ENCODE measurements around the gene PRDM11.

PRDM11 gene

DNA sequence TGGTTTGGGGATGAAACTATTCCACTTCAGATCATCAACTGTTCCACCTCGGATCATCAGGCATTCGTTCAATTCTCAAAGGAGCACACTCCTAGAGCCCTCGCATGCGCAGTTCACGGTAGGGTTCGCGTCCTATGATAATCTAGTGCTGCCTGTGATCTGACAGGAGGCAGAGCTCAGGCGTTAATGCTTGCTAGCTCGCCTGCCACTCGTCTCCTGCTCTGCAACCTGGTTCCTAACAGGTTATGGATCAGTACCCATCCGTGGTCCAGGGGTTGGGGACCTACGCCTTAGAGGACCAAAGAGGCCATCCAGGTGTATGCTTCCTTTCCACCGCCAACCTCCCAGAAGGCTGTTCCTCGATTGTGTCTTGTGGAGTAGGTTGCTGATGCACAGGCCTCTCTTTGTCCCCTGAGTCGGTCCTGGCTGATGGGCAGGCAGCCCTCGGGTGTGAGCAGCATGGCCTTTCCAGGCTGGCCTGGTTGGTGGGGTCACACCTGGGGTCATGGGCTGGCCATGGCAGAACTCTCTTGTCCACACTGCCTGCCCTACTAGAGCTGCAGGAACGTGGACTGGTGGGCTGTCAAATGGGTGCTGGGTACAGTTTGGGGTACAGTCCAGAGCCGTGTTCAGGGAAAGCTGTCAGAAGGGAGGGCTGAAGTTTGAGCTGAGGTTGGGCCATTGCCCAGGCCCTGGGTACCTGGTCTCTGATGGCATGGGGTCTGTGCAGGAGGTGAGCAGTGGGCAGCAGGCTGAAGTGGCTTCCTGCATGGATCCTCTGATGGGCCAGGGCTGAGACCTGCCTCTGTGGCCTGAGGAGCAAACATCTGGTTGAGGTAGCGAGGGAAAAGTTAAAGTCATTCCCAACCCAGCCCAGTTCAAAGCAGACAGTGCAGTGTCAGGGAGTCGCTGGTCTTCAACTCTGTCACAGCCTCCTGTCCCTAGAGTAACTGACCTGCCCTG lies 11.1 kb downstream of the PRDM11 start:
- no peak for DNase-seq (ENCODE audit: low spot score)

DNA sequence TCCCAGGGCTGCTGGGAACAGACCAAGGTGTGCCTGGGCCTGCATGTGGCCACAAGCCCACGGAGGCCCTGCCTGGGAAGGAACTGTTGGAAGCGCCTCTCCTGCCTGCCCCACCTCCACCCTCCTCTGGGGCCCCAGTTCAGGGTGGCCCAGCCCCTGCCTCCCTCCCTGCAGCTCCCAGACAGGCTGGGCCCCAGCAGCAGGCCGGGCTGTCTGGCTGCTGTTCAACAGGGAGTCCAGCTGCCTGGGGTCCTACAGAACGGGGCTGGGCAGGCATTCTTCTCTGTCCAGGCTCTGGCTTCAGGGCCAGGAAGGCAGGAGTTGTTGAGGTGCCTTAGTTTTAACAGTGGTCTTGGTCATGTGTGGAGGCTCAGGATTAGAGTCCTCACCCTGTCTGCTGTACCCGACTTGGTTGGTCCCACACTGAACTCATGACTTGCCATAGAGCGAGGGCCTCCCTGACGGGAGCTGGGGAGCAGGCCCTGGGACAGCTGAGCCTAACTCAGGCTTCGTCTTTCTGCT lies 11.8 kb downstream of the PRDM11 start:
- DNase-seq (ENCODE audit: low spot score) = no peak

DNA sequence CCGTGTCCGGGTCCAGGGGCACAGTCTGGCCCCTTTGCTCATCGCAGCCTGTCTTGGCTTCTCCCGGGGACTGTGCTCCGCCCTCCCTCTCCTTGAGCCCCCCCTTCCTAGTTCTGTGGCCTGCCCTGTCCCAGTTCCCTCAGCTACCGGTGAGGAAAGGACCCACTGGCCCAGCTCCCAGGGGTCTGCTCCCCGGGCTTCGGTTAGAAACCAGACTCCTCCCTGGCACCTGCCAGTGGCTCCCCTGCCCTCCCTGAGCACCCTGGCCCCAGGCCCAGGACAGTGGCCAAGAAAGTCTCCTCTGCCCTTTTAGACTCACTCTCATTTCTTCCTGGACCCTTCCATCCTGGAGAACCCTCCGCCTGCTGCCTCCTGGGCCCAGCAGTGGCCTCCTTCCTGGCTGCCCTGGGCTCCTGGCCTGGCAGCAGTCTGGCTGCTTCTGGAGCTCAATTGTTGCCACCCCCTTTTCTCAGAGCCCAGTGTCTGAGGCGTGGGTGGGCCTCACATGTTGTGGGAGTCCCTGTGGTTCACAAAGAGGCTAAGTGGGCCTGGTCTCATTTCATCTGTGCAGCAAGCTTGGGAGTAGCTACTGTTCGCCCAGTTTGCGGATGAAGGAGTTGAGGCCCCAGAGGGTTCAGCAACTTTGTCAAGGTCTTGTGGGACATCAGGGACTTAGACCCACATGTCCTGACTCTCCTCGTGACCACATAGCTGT lies 12.6 kb downstream of the PRDM11 start:
- no peak for DNase-seq (ENCODE audit: low spot score)

DNA sequence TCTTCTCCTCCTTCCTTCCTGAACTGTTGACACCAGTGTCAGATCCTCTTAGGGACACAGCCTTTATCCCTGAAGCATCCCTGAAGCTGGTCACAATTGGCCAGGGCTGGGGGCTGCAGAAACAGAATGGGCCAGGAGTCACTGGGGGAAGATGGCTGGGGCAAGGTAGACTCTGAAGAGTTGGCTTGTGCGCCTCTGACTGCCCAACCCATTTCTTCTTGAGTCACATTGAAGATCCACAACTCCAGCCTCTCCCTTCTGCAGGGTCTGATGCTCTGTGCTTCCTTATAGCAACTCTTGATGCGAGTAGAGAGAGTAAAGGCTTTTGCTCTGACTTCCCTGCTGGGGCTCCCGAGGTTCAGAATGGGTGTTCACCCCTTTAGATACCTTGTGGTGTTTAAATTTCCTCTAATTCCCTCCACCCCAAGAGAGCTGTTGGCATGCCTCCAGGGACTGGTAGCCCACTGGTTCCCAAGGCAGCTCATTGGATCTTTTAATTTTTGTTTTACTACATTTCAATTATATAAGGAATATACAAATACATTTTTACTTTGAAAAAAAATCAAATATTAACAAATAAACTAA lies 13.4 kb downstream of the PRDM11 start:
- DNase-seq (ENCODE audit: low spot score) = no peak

DNA sequence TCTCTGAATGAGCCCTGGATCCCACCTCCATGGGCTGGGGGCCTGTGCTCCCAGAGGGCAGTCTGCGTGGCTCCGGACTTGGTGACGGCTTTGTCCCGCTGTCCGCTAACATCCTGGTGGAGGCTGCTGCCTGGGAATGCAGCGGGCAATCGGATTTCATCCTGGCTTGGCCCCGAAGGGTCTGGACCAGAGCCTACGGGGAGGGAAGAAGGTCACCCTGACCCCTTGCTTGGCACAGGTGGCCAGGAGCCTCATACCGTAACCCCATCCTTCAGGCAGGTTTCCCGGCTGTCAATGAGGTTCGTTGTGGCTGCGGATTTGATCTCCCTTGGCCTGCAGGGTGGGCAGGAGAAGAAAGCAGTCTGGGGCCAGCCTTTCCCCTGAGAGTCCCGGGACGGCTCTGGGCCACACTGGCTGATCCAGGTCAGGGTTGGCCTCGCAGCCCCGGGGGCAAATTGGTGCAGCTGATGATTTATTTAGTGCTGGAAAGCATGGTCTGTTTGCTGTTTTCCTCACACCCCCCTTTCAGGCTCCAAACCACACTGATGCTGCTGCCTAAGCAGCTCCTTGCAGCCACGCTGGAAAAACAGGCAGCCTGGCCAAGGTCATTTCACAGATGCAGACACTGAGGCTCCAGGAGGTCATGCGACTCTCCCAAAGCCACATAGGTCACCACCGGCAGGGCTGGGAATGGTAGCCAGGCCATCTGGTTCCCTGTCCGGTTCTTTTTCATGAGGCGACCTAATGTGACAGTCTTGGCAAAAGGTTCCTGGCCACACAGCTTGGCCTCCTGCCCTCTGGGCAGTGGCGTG lies 15.0 kb downstream of the PRDM11 start:
- no peak for DNase-seq (ENCODE audit: low spot score)

DNA sequence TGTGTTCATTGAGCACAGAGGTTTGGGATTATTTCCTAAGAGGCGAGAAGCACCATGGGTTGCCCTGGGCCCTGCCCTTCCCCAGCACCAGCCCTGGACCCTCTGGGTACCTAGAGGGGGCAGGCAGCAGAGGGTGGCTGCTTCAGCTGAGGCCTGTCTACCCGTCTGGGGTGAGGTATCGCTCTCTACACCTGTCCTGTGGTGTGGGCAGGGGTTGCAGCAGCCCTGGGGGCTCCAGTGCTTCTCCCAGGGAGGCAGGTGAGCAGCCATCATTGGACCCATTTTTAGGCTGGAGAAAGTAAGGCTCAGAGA lies 15.6 kb downstream of the PRDM11 start:
- no peak for DNase-seq (ENCODE audit: low spot score)

DNA sequence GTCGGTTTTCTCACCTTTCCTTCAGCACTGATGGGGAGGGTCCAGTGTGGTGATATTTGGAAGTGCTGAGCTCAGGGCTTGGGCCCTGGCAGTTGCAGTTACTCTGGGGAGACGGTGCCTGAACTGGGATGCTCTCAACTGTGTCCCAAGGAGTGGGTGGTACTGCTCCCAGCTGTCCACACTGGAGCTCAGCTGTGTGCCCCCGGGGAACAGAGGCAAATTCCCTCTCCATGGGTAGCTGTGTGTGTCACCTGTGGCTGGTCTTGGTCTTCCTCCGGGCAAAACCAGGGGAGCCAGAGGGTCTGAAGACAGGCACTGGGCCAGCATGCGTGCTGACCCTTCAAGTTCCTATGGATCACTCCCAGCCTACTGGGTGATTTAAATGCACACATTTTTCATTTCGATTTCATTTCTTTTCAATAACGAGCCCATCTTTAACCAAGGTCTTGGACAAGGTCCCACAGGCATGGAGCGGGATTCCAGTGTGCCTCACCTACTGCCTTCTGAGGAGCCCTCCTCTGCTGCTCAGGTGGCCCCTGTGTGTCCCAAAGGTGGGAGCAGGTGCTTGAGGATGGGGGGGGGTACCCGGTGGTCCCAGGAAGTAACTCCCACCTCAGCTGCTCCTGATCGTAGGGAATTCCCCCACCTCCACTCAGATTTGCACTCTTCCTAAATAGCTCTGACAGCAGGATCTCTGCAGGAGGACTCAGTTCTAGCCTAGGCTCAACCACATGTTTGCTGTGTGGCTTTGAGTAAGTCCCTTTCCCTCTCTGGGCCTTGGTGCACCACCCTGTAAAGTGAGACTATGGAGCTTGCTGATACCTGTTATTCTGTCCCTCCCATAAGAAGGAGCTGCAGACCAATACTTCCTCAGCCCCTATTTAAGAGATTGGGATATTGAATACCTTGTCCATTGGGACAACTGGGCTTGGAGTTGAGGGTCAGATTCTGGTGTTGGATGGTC lies 16.8 kb downstream of the PRDM11 start:
- no peak for DNase-seq (ENCODE audit: low spot score)

DNA sequence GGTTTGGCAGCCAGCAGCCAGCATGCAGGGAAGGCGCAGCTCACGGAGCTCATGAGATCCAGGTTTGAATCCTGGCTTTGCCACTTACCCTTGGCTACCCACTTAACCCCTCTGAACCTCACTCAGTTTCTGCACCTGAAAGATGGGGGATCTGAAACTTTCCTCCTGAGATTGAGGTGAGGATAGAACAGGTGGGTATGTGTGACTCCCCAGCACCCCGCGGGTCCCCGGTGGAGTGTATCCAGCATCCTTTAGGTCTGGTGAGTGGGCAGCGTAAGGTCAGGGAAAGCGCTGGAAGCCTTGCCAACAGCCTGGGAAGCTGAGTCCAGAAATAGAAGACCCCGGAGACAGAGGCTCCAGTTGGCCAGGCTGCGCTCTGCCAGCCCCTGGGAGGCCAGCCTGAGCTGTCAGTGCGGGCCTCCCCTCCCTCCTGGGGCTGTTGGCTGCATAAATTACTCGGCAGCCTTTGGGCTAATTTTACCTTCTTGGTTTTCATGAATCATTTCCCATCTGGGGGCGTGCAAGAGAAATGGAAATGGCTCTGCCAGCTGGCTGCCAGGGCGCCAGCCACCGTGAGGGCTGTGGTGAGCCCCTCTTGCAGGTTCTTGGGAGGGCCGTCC lies 17.6 kb downstream of the PRDM11 start:
- no peak for DNase-seq (ENCODE audit: low spot score)

DNA sequence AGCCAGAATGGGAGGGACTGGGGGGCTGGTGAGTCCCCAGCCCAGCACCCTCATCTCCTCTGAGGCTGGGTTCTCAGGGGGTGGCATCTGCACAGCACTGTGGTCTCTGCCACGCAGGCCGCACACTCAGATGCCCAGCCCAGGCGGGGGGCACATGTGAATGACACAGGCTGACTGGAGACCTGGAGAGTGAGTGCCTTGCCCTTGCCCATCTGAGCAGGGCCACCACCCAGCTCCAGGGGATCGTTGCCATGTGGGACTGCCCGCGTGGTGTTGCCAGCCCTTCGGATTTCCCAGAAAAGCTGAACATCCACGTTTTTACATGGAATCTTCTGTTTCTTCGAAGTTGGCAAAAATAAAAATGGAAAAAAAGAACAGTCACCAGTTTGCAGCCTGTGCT lies 18.9 kb downstream of the PRDM11 start:
- no peak for DNase-seq (ENCODE audit: low spot score)

DNA sequence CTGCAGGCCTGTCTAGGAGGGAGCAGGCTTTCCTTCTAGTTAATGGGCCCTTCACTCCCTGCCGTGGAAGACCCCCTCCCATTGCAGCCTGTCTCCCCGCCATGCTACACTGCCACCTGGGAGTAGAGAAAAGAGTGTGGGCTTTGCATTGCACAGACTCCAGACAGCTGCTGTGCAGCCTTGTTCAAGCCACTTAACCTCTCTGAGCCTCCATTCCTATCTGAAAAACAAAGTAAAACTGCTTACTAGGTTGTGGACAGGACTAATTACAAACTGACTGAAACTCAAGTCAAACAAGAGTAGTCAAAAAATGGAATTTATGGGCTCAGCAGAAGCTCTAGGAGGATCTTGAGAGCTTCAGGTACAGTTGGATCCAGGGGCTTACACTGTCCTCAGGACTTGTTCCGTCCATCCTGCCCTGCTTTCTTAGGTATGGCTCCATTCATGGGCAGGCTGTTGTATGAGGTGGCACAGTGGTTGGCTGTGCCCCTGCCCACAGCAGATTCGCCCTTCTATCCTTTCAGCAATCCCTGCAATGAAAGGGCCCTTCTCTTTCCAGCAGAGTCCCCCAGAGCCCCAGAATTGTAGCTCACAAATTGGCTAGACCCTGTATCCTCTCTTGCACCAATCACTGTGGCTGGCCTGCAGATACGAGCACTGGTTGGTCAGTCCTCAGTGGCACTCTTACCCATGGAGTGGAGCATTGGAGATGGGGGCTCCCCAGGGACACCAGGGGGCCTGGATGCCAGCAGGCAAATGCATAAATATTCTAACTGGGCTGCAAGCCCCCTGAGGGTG lies 19.6 kb downstream of the PRDM11 start:
- DNase-seq (ENCODE audit: low spot score) = no peak

DNA sequence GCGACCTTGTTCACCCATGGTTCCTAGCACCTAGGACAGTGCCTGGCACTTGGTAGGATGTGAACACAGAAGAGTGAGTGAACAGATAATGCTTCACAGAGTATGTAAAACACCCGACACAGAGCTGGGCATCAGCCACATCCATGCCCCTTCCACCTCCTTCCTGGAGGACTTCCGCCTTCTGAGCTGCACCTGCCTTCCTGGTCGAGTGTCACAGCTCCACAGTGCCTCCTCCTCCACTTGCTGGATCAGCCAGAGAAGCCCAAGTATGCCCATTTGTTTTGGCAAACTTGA lies 20.1 kb downstream of the PRDM11 start:
- no peak for DNase-seq (ENCODE audit: low spot score)

DNA sequence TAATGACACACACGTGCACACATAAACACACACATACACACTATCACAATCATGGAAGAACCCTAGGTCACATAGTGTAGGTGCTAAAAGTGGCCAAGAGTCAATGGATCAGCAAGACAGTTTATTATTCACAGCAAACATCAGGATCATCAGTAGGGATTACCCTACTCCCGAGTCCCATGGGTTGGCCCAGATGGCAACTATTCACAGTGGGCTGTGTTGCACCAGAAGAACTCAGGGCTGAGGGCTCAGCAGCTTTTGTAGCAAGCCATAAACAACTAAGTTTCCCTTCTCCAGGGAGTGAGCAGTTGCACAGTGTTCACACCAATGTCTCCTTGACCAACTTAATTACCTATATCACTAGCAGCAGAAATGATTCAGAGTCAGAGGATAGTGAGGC lies 20.8 kb downstream of the PRDM11 start:
- DNase-seq (ENCODE audit: low spot score) = no peak

DNA sequence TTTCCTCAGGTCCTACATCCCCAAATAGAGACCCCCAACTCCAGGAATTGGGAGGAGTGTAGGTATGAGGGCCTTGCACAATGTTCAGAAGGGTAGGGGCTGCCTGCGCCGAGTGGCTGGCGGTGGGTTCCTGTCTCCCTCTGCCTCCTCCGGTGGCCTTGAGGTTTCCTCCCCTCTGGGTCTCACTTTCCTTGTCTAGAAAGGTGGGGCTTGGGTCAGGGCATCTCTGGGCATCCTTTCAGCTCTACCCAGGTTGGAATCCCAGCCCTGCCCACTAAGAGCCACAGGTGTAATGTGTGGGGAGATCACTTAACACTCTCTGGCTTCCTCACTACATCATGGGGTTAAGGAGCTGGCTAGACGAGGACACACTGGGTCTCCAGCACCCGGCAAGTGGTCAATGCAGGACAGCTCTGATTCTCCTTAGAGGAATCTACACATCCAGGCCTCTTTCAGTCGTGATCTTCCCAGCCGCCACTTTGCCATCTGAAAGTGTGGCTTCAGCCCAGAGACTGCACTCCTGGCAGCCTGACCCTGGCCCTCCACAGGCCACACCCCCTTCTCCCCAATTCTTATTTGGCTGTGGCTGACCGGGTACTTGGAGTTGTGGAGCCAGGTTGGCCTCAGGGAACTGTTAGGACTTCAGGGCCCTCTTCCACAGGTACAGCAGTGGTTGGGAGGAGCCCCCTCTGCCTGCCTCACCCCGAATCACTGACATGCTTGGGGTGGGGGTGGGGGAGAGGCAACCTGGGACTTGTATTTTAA lies 22.1 kb downstream of the PRDM11 start:
- no peak for DNase-seq (ENCODE audit: low spot score)

DNA sequence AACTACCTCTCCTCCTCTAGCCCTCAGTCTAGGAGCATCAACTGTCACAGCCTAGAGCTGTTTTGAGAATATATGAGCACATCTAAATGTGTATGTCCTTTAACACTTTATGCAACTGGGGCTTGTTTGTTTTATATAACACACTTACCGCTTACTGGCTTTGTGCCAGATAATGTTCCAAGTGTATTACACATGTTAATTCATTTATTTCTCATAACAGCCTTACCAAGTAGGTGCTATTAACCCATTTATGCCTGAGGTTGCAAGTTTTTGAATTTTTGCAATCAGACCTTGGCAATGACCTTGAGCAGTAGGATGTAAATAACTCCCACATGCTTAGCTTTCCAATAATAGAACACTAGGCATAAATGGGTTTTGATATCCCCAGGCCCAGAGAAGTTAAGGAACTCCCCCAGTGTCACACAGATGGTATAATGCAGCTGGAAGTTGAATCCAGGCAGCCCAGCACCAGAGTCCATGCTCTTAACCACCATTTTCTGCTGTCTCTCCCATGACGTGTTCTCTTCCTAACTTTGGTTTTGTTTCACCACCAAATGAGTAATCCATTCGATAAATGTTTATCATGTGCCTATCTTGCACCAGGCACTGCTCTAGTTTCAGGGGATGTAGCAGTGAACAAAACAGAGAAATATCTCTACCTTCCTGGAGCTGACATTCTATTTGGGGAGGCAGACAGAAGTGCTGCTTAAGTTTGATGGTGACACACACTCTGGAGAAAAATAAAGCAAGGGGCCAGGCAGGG lies 23.1 kb downstream of the PRDM11 start:
- no peak for DNase-seq (ENCODE audit: low spot score)

DNA sequence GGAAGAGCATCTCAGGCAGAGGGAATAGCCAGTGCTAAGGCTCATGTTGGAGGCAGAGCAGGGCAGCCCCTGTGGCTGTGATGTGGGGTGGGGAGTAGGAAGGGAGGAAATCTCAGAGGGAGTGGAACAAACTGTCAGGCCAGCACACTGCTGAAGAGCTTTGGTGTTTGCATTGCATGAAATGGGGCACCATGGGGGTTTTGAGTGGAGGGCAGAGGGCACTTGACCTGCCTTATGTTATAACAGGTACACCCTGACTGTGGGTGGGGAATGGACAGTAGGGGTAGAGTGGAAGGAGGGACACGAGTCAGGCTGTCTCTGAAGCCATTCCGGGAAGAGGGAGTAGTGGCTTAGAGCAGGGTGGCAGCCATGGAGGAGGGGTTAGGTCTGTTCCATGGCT lies 24.0 kb downstream of the PRDM11 start:
- no peak for DNase-seq (ENCODE audit: low spot score)

DNA sequence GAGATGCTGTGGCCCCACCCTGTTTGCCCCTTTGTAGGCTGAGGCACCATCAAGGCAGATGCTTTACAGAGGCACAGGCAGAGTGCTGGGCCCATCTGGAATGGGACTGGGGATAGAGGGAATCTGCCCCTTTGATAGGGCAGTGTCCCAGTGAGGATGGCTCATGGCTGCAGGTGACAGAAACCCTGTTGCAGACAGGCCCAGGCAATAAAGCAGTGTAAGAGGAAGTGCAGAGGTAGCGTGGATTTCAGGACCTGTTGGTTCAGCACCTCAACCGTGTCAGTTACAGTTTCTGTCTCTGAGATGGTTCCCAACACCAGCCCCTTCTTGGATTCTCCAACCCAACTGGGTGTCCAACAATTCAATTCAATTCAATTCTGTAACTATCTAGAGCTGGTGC lies 25.1 kb downstream of the PRDM11 start:
- no peak for DNase-seq (ENCODE audit: low spot score)

DNA sequence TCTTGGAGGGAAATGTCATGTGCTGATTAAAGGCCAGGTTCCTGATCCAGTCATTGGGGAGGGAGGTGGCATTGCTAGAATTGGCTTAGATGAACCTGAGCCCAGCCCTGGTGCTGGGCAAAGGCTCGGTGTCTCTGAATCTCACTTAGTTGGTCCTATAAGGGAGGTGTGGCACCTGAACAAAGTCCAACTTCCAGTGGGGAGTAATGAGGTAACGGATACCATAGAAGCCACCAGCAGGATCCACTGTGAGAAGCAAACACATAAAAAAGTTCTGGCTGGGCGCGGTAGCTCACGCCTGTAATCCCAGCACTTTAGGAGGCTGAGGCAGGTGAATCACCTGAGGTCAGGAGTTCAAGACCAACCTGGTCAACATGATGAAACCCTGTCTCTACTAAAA lies 26.6 kb downstream of the PRDM11 start:
- DNase-seq (ENCODE audit: low spot score) = peak; percentile 80

DNA sequence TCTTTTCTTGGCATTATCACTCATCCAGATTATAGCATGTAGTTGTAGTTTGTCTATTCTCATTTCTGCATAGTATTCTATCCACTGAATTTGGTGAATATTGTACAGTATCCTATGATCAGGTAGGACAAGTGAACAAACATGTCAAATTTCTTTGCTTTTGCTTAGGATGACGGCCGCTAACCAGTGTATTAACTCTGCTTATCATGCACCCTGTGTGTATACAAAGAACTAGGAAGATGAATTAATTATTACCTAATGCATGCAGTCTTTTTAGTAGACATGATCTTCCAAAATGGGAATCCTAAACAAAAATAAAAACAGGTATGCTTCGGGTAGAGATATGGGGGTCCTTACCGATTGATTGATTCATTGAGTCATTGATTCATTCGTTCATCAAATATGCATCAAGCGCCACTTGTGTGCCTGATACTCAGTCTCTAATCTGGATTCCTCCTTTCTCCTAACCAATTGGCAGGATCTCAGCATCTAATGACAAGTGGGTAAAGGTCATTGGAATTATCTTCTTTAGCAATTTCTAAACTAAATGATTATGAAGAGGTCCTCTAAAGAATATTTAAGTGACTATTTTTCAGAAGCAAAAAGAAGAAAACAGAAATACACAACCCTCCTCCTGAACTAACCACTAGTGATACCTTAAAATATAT lies 27.9 kb downstream of the PRDM11 start:
- no peak for DNase-seq (ENCODE audit: low spot score)
